Measurements from ENCODE around the gene GFRA4. TPM values are rescaled to one million over a fixed set of nuclear protein-coding genes. Genes with fewer than 3 reads are reported as not detected.

GFRA4 gene
- total RNA-seq, 1 experiment from 2014 or later: not detected

- Histone ChIP-seq H3K9ac (ENCODE audit: extremely low read depth, insufficient read length, low read length) (no peak overlapping the region), H3K23me2 (ENCODE audit: insufficient read length, low read depth, low read length, poor library complexity, severe bottlenecking) (no peaks in the 10 kb centered on the region), H4K20me1 (ENCODE audit: control insufficient read depth, insufficient read depth, insufficient read length) (peaks cover 2% of the 10 kb centered on the region), H3K56ac (ENCODE audit: insufficient read length, low read depth, low read length) (no peak overlapping the region), H3K23ac (ENCODE audit: insufficient read length, low read depth, low read length) (no peak overlapping the region), H3K79me2 (ENCODE audit: insufficient read depth, low read length) (no peaks in the 10 kb centered on the region), H4K8ac (replicated peaks; ENCODE audit: insufficient read length, low read depth, low read length) (no peak overlapping the region), H3K27ac (ENCODE audit: insufficient read length, low read depth, low read length) (no peak overlapping the region), H4K5ac (ENCODE audit: insufficient read length, low read depth, low read length) (no peak overlapping the region), H2BK20ac (ENCODE audit: low read depth, low read length, poor library complexity, severe bottlenecking) (no peak overlapping the region), H3K9me3 (ENCODE audit: control insufficient read depth, low read depth, low read length) (no peaks in the 10 kb centered on the region), H2BK120ac (ENCODE audit: low read depth, low read length, poor library complexity, severe bottlenecking) (no peak overlapping the region), H3K4me1 (ENCODE audit: insufficient read depth, low read length) (no peaks in the 10 kb centered on the region), H2BK15ac (ENCODE audit: low read depth, low read length) (no peak overlapping the region), H2BK12ac (ENCODE audit: insufficient read length, low read depth, low read length) (no peak overlapping the region), H3K4ac (ENCODE audit: low read depth, low read length) (no peak overlapping the region), H3K79me1 (ENCODE audit: insufficient read depth, low read depth, low read length, poor library complexity, severe bottlenecking) (no peaks in the 10 kb centered on the region), H2BK5ac (ENCODE audit: insufficient read length, low read length) (no peak overlapping the region), H3T11ph (ENCODE audit: low read length) (no peak overlapping the region), H3K27me3 (ENCODE audit: insufficient read depth, low read length) (no peaks in the 10 kb centered on the region), H4K91ac (ENCODE audit: insufficient read length, low read depth, low read length) (no peak overlapping the region), H2AFZ (ENCODE audit: low read length) (no peak overlapping the region), H3K4me2 (ENCODE audit: insufficient read depth, insufficient read length, low read length) (no peak overlapping the region), H3K18ac (ENCODE audit: insufficient read length, low read depth, low read length) (no peak overlapping the region), H3K14ac (ENCODE audit: insufficient read depth, low read length) (no peak overlapping the region; the same call in 1 of the 2 replicates), H2AK5ac (ENCODE audit: insufficient read length, low read length) (no peak overlapping the region)
- Mint-ChIP-seq H3K4me1 (no peaks in the 10 kb centered on the region), H3K9me3 (peaks cover 3% of the 10 kb centered on the region in 2 experiments; a peak in 3 of 5 replicates), H3K4me3 (no peak overlapping the region), H3K27ac (no peak overlapping the region), H3K27me3 (ENCODE audit: low read depth) (no peaks in the 10 kb centered on the region; the same call in 1 of the 2 replicates), H3K36me3 (ENCODE audit: insufficient read depth in 1 of 3, low read depth in 3 of 3) (no peaks in the 10 kb centered on the region; a peak in 2 of 7 replicates)
- no CpG with 5 or more reads among the region's 16 CpGs for WGBS (ENCODE audit: extremely low coverage, insufficient read length, low lambda C conversion rate)
- no peak for TF ChIP-seq CTCF (conservative IDR thresholded peaks at IDR 0.05)
- peak; percentile 21 for DNase-seq
Measured at GRCh38 chr20:3699037-3699436, 35.8 kb upstream of the GFRA4 start.
